OCI-LY1 (cell line): ENCODE measurements around the gene ANGPTL7.

Experiments
- H2AFZ ChIP-seq: fragments of 200-600 bp; sonication (generic), shearing (Covaris generic); 2 replicates; pipeline ENCODE4 v1.6.0; 2014; ENCODE audit warnings: antibody characterized with exemption, mild to moderate bottlenecking, low read length
- H3F3A ChIP-seq: fragments of 200-600 bp; sonication (generic), shearing (Covaris generic); 2 replicates; pipeline ENCODE4 v1.6.0; 2014; ENCODE audit warnings: mild to moderate bottlenecking, antibody characterized with exemption, low read length, moderate library complexity; ENCODE audit not compliant: insufficient read depth
- H3K27ac ChIP-seq: fragments of 200-600 bp; sonication (generic); 2 replicates; pipeline ENCODE4 v1.5.1; 2014; ENCODE audit warnings: low read length, mixed run types, mild to moderate bottlenecking, low read depth; ENCODE audit not compliant: poor library complexity, severe bottlenecking
- H3K27me3 ChIP-seq: fragments of 200-600 bp; sonication (generic); 2 replicates; pipeline ENCODE4 v1.6.0; 2014; ENCODE audit warnings: antibody characterized with exemption, mild to moderate bottlenecking, low read length, moderate library complexity; ENCODE audit not compliant: insufficient read depth
- H3K36me3 ChIP-seq: fragments of 200-600 bp; sonication (generic); 2 replicates; pipeline ENCODE4 v1.6.1; 2014; ENCODE audit warnings: mild to moderate bottlenecking, antibody characterized with exemption, low read length, moderate library complexity, mixed read lengths; ENCODE audit not compliant: insufficient read depth
- H3K4me1 ChIP-seq: fragments of 200-600 bp; sonication (generic); 2 replicates; pipeline ENCODE4 v1.5.1; 2014; ENCODE audit warnings: mild to moderate bottlenecking, low read length, moderate library complexity; ENCODE audit not compliant: insufficient read depth, severe bottlenecking
- H3K4me2 ChIP-seq: fragments of 200-600 bp; sonication (generic), shearing (Covaris generic); 2 replicates; pipeline ENCODE4 v1.6.1; 2014; ENCODE audit warnings: low read length
- H3K4me3 ChIP-seq: fragments of 200-600 bp; sonication (generic); 2 replicates; pipeline ENCODE4 v1.5.1; 2014; ENCODE audit warnings: low read length, low read depth, mild to moderate bottlenecking, mixed read lengths; ENCODE audit not compliant: poor library complexity, severe bottlenecking
- H3K79me2 ChIP-seq: fragments of 200-600 bp; shearing (Covaris generic); 2 replicates; pipeline ENCODE4 v1.6.1; 2016; ENCODE audit warnings: mixed run types, low read length, mixed read lengths; ENCODE audit not compliant: insufficient read depth
- H3K9ac ChIP-seq: fragments of 200-600 bp; sonication (generic), shearing (Covaris generic); 2 replicates; pipeline ENCODE4 v1.6.1; 2014; ENCODE audit warnings: mild to moderate bottlenecking, low read length, mixed read lengths
- H3K9me2 ChIP-seq: fragments of 200-600 bp; sonication (generic), shearing (Covaris generic); 2 replicates; pipeline ENCODE4 v1.6.1; 2014; ENCODE audit warnings: low read depth, mild to moderate bottlenecking, low read length, mixed read lengths
- H3K9me3 ChIP-seq: fragments of 200-600 bp; shearing (Covaris generic); 2 replicates; pipeline ENCODE4 v1.6.1; 2014; ENCODE audit warnings: low read length, mixed read lengths
- H4K20me1 ChIP-seq: fragments of 200-600 bp; sonication (generic), shearing (Covaris generic); 2 replicates; pipeline ENCODE4 v1.6.0; 2016; ENCODE audit warnings: mild to moderate bottlenecking, low read length; ENCODE audit not compliant: insufficient read depth
- EZH2 ChIP-seq: fragments of 200-600 bp; sonication (generic), shearing (Covaris generic); IDR thresholded peaks from 2 replicates; pipeline ENCODE4 v1.8.0; 2017; ENCODE audit warnings: borderline replicate concordance, mixed run types, mild to moderate bottlenecking, antibody characterized with exemption, low read length, moderate library complexity, mixed read lengths
- TF ChIP-seq, protein P1 (sequence below): fragments of 200-600 bp; sonication (generic), shearing (Covaris generic); IDR thresholded peaks from 2 replicates; pipeline ENCODE4 v1.5.1; 2017; ENCODE audit warnings: mild to moderate bottlenecking, antibody characterized with exemption, low read length, moderate library complexity, mixed read lengths

The ANGPTL7 gene

DNA sequence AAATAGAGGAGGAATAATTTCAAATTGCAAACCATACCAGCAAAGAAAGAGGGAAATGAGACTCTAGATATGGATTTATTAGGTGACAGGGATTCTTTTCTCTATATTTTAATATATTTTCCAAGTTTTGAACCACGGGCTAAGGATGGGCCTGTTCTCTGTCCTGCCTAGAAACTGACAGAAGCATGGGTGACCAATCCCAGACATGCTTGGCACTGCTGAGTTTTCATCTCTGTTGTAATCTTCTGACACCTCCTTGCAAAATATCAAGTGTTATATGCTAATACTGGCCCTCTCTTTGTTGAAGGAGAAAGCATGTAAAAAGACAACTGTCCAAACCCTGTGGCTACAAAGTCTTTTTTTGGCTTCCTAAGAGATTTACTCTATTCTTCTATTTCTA, 774 bp upstream of the ANGPTL7 start:
- H3K27ac ChIP-seq = no peak overlapping the region
- H3K9ac ChIP-seq = no peak overlapping the region
- no peak overlapping the region for H2AFZ ChIP-seq
- TF ChIP-seq EZH2 = no peak
- TF ChIP-seq, protein P1, sequence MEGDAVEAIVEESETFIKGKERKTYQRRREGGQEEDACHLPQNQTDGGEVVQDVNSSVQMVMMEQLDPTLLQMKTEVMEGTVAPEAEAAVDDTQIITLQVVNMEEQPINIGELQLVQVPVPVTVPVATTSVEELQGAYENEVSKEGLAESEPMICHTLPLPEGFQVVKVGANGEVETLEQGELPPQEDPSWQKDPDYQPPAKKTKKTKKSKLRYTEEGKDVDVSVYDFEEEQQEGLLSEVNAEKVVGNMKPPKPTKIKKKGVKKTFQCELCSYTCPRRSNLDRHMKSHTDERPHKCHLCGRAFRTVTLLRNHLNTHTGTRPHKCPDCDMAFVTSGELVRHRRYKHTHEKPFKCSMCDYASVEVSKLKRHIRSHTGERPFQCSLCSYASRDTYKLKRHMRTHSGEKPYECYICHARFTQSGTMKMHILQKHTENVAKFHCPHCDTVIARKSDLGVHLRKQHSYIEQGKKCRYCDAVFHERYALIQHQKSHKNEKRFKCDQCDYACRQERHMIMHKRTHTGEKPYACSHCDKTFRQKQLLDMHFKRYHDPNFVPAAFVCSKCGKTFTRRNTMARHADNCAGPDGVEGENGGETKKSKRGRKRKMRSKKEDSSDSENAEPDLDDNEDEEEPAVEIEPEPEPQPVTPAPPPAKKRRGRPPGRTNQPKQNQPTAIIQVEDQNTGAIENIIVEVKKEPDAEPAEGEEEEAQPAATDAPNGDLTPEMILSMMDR = no peak
- no peak overlapping the region for H3K4me3 ChIP-seq
- no peaks in the 10 kb centered on the region for H3K9me3 ChIP-seq
- no peaks in the 10 kb centered on the region for H4K20me1 ChIP-seq
- no peaks in the 10 kb centered on the region for H3K79me2 ChIP-seq
- no peaks in the 10 kb centered on the region for H3K27me3 ChIP-seq
- no peak overlapping the region for H3K4me2 ChIP-seq
- H3F3A ChIP-seq = no peaks in the 10 kb centered on the region
- H3K4me1 ChIP-seq = no peaks in the 10 kb centered on the region
- H3K36me3 ChIP-seq = peaks cover 62% of the 10 kb centered on the region
- H3K9me2 ChIP-seq = no peaks in the 10 kb centered on the region

DNA sequence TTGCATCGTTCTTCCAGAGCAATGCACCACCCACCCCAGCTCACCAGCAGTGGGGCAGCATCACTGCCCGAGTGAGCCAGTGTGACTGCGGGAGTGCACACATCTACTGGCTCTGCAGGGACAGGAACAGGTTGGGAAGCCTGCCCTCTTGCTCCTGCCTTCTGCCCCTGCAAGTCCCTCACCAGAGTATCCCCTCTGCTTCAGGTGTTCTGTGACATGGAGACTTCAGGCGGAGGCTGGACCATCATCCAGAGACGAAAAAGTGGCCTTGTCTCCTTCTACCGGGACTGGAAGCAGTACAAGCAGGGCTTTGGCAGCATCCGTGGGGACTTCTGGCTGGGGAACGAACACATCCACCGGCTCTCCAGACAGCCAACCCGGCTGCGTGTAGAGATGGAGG, 4.2 kb downstream of the ANGPTL7 start:
- Histone ChIP-seq H3K4me3 (no peak overlapping the region), H4K20me1 (no peaks in the 10 kb centered on the region), H3K4me2 (no peak overlapping the region), H3F3A (no peaks in the 10 kb centered on the region), H3K79me2 (no peaks in the 10 kb centered on the region), H3K4me1 (no peaks in the 10 kb centered on the region), H3K9me2 (no peaks in the 10 kb centered on the region), H3K27me3 (no peaks in the 10 kb centered on the region), H3K36me3 (peaks cover 86% of the 10 kb centered on the region), H3K27ac (no peak overlapping the region), H3K9ac (no peak overlapping the region), H2AFZ (no peak overlapping the region), H3K9me3 (no peaks in the 10 kb centered on the region)
- TF ChIP-seq, protein P1 = no peak
- no peak for TF ChIP-seq EZH2

DNA sequence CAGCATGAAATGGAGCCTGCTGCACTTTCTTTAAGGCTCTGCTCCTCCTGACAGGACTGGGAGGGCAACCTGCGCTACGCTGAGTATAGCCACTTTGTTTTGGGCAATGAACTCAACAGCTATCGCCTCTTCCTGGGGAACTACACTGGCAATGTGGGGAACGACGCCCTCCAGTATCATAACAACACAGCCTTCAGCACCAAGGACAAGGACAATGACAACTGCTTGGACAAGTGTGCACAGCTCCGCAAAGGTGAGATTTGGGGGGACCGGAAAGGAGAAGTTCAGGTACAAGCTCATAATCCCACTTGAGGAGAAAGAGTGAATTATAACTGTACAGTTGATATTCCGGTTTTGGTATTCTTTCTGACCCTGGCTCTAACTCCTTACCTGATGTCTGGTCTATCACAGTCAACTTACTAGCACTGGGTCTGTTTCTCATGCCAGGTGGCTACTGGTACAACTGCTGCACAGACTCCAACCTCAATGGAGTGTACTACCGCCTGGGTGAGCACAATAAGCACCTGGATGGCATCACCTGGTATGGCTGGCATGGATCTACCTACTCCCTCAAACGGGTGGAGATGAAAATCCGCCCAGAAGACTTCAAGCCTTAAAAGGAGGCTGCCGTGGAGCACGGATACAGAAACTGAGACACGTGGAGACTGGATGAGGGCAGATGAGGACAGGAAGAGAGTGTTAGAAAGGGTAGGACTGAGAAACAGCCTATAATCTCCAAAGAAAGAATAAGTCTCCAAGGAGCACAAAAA, 5.4 kb downstream of the ANGPTL7 start:
- Histone ChIP-seq H3K36me3 (peaks cover 90% of the 10 kb centered on the region), H2AFZ (no peak overlapping the region), H3K27me3 (no peaks in the 10 kb centered on the region), H3K4me3 (no peak overlapping the region), H3F3A (no peaks in the 10 kb centered on the region), H3K79me2 (no peaks in the 10 kb centered on the region), H3K9me3 (no peaks in the 10 kb centered on the region), H3K4me1 (no peaks in the 10 kb centered on the region), H3K4me2 (no peak overlapping the region), H3K27ac (no peak overlapping the region), H3K9ac (no peak overlapping the region), H3K9me2 (no peaks in the 10 kb centered on the region), H4K20me1 (no peaks in the 10 kb centered on the region)
- TF ChIP-seq, protein P1 = no peak
- TF ChIP-seq EZH2 = no peak
